Lung (tissue), 13 donors: ENCODE measurements around the gene EGF. TPM values are rescaled to one million over a fixed set of nuclear protein-coding genes. Genes with fewer than 3 reads are reported as not detected.

Experiments
- ATAC-seq: fragments of 200-7000 bp; cut with Tn5 transposase; one replicate; pipeline ENCODE4 v1.9.1; 2020; ENCODE audit warnings: moderate number of reproducible peaks; ENCODE audit not compliant: insufficient read depth, low FRiP score
- DNase-seq, 3 donors: peaks; one replicate each; pipeline ENCODE4 v3.0.0-alpha.2; 2013 to 2017
- H3K27ac ChIP-seq, 2 donors: one replicate each; pipeline ENCODE4 v1.5.1; 2013; ENCODE audit warnings: mild to moderate bottlenecking in 2 of 2, moderate library complexity in 2 of 2, control low read depth in 1 of 2, inconsistent platforms in 1 of 2, low read depth in 1 of 2, low read length in 1 of 2
- H3K27me3 ChIP-seq, 3 donors: one replicate each; pipeline ENCODE4 v1.5.1; 2013; ENCODE audit warnings: low read length in 2 of 3; ENCODE audit not compliant: control insufficient read depth in 3 of 3, insufficient read depth in 3 of 3
- H3K36me3 ChIP-seq, 4 donors: one replicate each; pipeline ENCODE4 v1.5.1; 2013; ENCODE audit warnings: low read length in 4 of 4, mild to moderate bottlenecking in 1 of 4, moderate library complexity in 1 of 4; ENCODE audit not compliant: control insufficient read depth in 4 of 4, insufficient read depth in 4 of 4
- H3K4me1 ChIP-seq, 5 donors: one replicate each; pipeline ENCODE4 v1.5.1; 2013; ENCODE audit warnings: low read length in 5 of 5, mild to moderate bottlenecking in 2 of 5, moderate library complexity in 1 of 5; ENCODE audit not compliant: control insufficient read depth in 5 of 5, insufficient read depth in 5 of 5
- H3K4me3 ChIP-seq: one replicate; pipeline ENCODE4 v1.5.1; 2013; ENCODE audit warnings: mild to moderate bottlenecking, control low read depth, moderate library complexity
- H3K9ac ChIP-seq, 2 donors: one replicate each; pipeline ENCODE4 v1.5.1; 2013; ENCODE audit warnings: low read length in 2 of 2, control low read depth in 1 of 2; ENCODE audit not compliant: insufficient read depth in 1 of 2
- H3K9me3 ChIP-seq, 4 donors: one replicate each; pipeline ENCODE4 v1.5.1; 2013; ENCODE audit warnings: low read length in 3 of 4, mild to moderate bottlenecking in 1 of 4, moderate library complexity in 1 of 4; ENCODE audit not compliant: control insufficient read depth in 4 of 4, insufficient read depth in 3 of 4
- WGBS, 2 donors: extraction: QIAGEN DNeasy Blood & Tissue Kit; methylation state at CpG; one replicate each; pipeline ENCODE4 v1.1.7; 2013; 5-methylcytosine and 5-hydroxymethylcytosine counted together
- polyA plus RNA-seq, 2 donors: library from polyadenylated mRNA; stranded (reverse); fragments of 200-250 nt; gene quantifications; one replicate each; pipeline ENCODE4 v1.2.1, GENCODE V29; 2013
- small RNA-seq: library from RNA; depleted of rRNA; stranded (forward); fragments of <200 nt; gene quantifications from one replicate; pipeline ENCODE3, GENCODE V24; 2014; ENCODE audit warnings: low replicate concordance
- total RNA-seq, 2 donors: library from RNA; depleted of rRNA in 1 of 2; stranded (reverse); fragments of >200 nt in 1 of 2; gene quantifications; one replicate each; pipeline ENCODE4 v1.2.1, GENCODE V29; 2014 to 2021
- TF ChIP-seq, protein P1 (sequence below): IDR thresholded peaks from 2 replicates; pipeline ENCODE4 v1.5.1; 2012; ENCODE audit warnings: mild to moderate bottlenecking; ENCODE audit errors: control extremely low read depth, extremely low read depth
- donor health status: control.
- donor health status: control.
- donor health status: Bipolar disorder and iron deficiency.
- donor health status: healthy.
- donor health status: DM: yes; HTN: yes; CAD: no.

EGF gene
- total and polyA plus RNA-seq, 4 donors: 0.75 to 2.6 (median 1.5) TPM

DNA sequence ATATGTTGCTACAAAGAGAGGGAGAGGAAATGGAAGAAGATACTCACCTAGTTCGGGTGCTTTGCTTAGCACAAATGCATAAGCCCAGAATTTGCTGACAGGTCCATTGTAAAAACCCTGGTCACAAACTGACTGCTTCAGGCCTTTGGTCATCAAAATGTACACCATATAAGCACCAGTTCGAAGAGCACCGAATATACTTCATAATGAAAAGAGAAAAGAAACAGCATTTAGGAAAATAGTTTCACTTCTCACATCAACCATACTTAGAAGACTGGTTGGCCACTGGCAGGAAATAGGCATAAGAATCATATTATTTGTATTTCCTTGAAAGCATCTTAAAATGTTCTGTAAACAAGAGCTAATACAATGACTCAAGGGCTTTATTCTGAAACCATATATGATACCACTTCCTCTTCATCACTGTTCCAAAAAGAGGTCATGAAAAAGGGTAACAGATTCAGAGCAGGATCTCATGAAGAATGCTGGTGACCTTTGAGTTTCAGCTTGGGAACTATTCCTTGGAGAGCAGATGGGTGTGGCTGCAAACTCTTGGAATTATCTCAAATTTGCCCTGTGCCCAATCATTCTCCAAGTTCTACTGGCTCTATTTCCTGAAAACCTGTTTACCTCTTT is 147.0 kb downstream of the EGF start:
- DNase-seq: no peak
- Histone ChIP-seq H3K4me1 (peaks cover 0 to 1% (median 0%) of the 10 kb centered on the region in 5 donors), H3K4me3 (no peak overlapping the region), H3K36me3 (no peaks in the 10 kb centered on the region), H3K27me3 (no peaks in the 10 kb centered on the region), H3K27ac (no peak overlapping the region), H3K9me3 (no peaks in the 10 kb centered on the region), H3K9ac (no peak overlapping the region)
- 64 to 79% methylated on average over 3 of the region's 3 CpGs for WGBS, 2 donors
- ATAC-seq: no peak
- TF ChIP-seq, protein P1, sequence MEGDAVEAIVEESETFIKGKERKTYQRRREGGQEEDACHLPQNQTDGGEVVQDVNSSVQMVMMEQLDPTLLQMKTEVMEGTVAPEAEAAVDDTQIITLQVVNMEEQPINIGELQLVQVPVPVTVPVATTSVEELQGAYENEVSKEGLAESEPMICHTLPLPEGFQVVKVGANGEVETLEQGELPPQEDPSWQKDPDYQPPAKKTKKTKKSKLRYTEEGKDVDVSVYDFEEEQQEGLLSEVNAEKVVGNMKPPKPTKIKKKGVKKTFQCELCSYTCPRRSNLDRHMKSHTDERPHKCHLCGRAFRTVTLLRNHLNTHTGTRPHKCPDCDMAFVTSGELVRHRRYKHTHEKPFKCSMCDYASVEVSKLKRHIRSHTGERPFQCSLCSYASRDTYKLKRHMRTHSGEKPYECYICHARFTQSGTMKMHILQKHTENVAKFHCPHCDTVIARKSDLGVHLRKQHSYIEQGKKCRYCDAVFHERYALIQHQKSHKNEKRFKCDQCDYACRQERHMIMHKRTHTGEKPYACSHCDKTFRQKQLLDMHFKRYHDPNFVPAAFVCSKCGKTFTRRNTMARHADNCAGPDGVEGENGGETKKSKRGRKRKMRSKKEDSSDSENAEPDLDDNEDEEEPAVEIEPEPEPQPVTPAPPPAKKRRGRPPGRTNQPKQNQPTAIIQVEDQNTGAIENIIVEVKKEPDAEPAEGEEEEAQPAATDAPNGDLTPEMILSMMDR: no peak

DNA sequence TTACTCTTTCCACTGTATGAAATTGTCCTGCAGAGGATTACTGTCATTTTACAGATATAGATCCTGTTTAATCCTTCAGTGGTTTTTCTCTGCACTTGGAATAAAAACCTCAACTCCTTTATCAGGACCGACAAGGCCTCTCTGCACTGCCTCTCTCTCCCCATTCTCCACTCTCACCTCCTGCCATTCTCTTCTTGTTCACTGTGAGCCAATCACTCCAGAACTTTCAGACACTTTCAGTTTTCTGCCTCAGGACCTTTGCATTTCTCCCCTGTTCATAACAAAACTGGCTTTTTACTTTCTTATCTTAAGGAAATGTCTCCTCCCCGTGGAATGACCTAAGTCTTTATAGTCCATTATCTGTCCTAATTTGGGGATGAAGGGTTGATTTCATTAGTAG is 148.4 kb downstream of the EGF start:
- Histone ChIP-seq H3K9ac (no peak overlapping the region), H3K27me3 (no peaks in the 10 kb centered on the region), H3K27ac (no peak overlapping the region), H3K36me3 (no peaks in the 10 kb centered on the region), H3K4me1 (peaks cover 0 to 1% (median 0%) of the 10 kb centered on the region in 5 donors), H3K4me3 (no peak overlapping the region), H3K9me3 (no peaks in the 10 kb centered on the region)
- TF ChIP-seq, protein P1: no peak
- DNase-seq (no peak), ATAC-seq (no peak)
- 88 to 89% methylated on average over 2 of the region's 2 CpGs for WGBS, 2 donors

Small RNA genes within 50 kb of the gene (small RNA-seq; reads per million reads assigned to genes)
- not detected for gene RNU6-35P

Other genes with a start within 250 kb of the EGF start
- 10 to 100 TPM; 13.2 to 20.2 TPM for gene CASP6, start 209.4 kb upstream of the EGF start, total RNA-seq
- gene CASP6, start 209.4 kb upstream of the EGF start, polyA plus RNA-seq: 10 to 100 TPM; 12.0 to 13.2 TPM
- gene PLA2G12A, start 182.8 kb upstream of the EGF start, total RNA-seq: 10 to 100 TPM; 30.0 to 32.7 TPM
- gene PLA2G12A, start 182.8 kb upstream of the EGF start, polyA plus RNA-seq: 10 to 100 TPM; 24.2 to 36.0 TPM
- 100 to 1,000 TPM in 1 of 2 donors, 10 to 100 TPM in 1; 61.9 to 150 TPM for gene CFI, start 110.9 kb upstream of the EGF start, total RNA-seq
- 10 to 100 TPM; 38.2 to 59.8 TPM for gene CFI, start 110.9 kb upstream of the EGF start, polyA plus RNA-seq
- gene GAR1, start 97.1 kb upstream of the EGF start, total RNA-seq: 10 to 100 TPM in 1 of 2 donors, 1 to 10 TPM in 1; 7.4 to 11.5 TPM
- gene GAR1, start 97.1 kb upstream of the EGF start, polyA plus RNA-seq: 10 to 100 TPM; 18.8 to 24.8 TPM
- gene RRH, start 84.9 kb upstream of the EGF start, total RNA-seq: under 1 TPM in 1 of 2 donors, not detected in 1; 0.21 TPM
- under 1 TPM; 0.10 to 0.20 TPM for gene RRH, start 84.9 kb upstream of the EGF start, polyA plus RNA-seq
- under 1 TPM; 0.26 to 0.28 TPM for gene LRIT3, start 64.8 kb upstream of the EGF start, total RNA-seq
- gene LRIT3, start 64.8 kb upstream of the EGF start, polyA plus RNA-seq: under 1 TPM; 0.10 to 0.37 TPM